Measurements from ENCODE around the gene REL. TPM values are rescaled to one million over a fixed set of nuclear protein-coding genes. Genes with fewer than 3 reads are reported as not detected.

REL gene
- total RNA-seq, 2 donors from 2014 or later = 11.1 to 31.5 TPM

DNA sequence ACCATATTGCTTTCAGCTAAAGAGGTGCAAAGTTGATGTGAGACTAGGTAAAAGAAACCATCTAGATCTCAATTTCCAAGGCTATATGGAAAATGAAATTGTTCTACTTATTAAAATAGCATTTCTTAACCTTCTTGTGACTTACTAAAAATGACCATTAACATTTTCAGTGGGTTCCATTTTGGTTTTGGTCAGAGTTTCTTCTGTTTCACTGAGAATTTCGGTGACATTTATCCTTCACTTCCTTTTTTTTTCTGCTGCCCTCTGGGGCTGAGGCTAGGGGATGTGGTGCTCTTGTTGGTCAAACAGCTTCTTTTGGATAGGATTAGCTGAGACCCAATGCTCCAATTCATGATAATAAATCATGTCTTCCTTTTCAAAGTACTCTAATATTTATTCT is 44.3 kb upstream of the REL start:
- TF ChIP-seq, protein P1, sequence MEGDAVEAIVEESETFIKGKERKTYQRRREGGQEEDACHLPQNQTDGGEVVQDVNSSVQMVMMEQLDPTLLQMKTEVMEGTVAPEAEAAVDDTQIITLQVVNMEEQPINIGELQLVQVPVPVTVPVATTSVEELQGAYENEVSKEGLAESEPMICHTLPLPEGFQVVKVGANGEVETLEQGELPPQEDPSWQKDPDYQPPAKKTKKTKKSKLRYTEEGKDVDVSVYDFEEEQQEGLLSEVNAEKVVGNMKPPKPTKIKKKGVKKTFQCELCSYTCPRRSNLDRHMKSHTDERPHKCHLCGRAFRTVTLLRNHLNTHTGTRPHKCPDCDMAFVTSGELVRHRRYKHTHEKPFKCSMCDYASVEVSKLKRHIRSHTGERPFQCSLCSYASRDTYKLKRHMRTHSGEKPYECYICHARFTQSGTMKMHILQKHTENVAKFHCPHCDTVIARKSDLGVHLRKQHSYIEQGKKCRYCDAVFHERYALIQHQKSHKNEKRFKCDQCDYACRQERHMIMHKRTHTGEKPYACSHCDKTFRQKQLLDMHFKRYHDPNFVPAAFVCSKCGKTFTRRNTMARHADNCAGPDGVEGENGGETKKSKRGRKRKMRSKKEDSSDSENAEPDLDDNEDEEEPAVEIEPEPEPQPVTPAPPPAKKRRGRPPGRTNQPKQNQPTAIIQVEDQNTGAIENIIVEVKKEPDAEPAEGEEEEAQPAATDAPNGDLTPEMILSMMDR (IDR thresholded peaks at IDR 0.05) = no peak
- no peaks in the 10 kb centered on the region for H3K9me3 ChIP-seq
- H3K27me3 ChIP-seq = no peaks in the 10 kb centered on the region
- H3K36me3 ChIP-seq = no peaks in the 10 kb centered on the region
- H3K4me3 ChIP-seq = no peak overlapping the region
- no peaks in the 10 kb centered on the region for H3K4me1 ChIP-seq
- no peak for DNase-seq
- intact Hi-C loops (cut with DNase I) = no loop called here
- no peak overlapping the region for H3K27ac ChIP-seq
- no peak overlapping the region for H3K9ac ChIP-seq (ENCODE audit: low read depth in 2 of 2, low read length in 2 of 2)

DNA sequence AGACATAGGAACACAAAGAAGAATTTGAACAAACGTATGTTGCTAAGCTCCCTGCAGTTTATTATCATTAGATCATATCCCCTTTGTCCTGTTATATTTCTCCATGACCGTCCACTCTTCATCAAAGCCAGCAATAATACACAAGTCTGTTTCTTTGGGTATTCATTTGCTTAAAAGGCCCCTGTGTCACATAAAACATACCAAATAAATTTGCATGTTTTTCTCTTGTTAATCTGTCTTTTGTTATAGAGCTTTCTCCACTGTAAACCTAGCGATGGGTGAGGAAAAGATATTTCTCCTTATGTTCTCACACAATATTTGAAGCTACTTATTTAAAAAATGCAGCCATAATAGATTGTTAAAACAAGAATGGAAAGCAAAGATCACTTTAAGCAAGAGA is 42.9 kb upstream of the REL start:
- intact Hi-C loops (cut with DNase I) = no loop called here
- no peaks in the 10 kb centered on the region for H3K36me3 ChIP-seq

DNA sequence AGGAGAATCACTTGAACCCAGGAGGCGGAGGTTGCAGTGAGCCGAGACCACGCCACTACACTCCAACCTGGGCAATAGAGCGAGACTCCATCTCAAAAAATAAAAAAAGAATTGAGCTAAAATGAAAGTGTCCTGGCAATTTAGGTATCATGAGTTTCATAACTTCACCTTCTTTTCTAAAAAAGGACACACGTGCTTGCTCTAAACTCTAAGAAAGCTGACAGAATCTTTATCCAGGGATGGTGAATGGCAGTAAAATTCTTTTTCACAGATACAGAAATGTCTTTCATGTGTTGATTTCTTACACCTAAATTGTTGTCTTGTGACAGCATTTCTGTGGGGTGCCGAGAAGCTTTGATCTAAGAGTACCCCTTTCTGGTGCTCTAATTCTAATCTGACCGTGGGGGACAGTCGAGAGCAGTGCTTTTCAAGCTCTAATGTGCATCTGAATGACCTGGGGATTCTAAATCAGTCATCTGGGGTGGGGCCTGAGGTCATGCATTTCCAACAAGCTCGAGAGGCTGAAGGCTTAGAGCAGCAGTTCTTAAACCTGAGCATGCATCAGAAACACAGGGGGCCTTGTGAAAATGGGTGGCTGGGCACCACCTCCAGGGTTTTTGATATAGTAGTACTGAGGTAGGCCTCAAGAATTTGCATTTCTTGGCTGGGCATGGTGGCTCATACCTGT is 42.1 kb upstream of the REL start:
- Histone ChIP-seq H3K36me3 (no peaks in the 10 kb centered on the region), H3K27ac (no peak overlapping the region), H3K4me3 (no peak overlapping the region), H3K9me3 (no peaks in the 10 kb centered on the region), H3K4me1 (no peaks in the 10 kb centered on the region), H3K27me3 (no peaks in the 10 kb centered on the region), H3K9ac (ENCODE audit: low read depth in 2 of 2, low read length in 2 of 2) (no peak overlapping the region)
- TF ChIP-seq, protein P1 (IDR thresholded peaks at IDR 0.05) = no peak
- intact Hi-C loops (cut with DNase I) = no loop called here
- no peak for DNase-seq

More for the DNA sequence above, 42.9 kb upstream of the REL start:
- Histone ChIP-seq H3K9ac (ENCODE audit: low read depth in 2 of 2, low read length in 2 of 2) (no peak overlapping the region), H3K4me1 (no peaks in the 10 kb centered on the region), H3K4me3 (no peak overlapping the region), H3K27ac (no peak overlapping the region), H3K27me3 (no peaks in the 10 kb centered on the region), H3K9me3 (no peaks in the 10 kb centered on the region)
- TF ChIP-seq, protein P1 (IDR thresholded peaks at IDR 0.05) = no peak
- no peak for DNase-seq

DNA sequence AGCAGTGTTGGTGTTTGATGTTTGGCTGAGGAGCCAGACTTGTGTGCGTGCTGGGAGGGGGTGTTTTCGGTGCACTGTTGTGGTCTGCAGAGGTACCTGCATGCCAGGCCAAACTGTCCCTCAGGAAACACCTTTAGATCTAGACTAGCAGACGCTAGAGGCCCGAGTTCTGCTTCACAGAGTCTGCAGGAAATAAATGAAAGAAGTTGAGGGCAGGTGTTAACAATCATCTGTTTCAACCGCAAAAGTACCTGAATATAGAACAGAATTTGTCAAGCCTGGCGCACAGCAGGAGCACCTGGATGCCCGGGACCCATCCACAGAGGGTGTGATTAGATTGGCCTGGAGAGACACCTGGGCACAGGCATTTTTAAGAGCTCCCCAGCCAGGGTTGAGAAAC is 40.5 kb upstream of the REL start:
- TF ChIP-seq, protein P1 (IDR thresholded peaks at IDR 0.05) = no peak
- H3K9ac ChIP-seq (ENCODE audit: low read depth in 2 of 2, low read length in 2 of 2) = no peak overlapping the region
- DNase-seq = no peak
- H3K27ac ChIP-seq = no peak overlapping the region
- intact Hi-C loops (cut with DNase I) = no loop called here
- H3K4me1 ChIP-seq = no peaks in the 10 kb centered on the region
- H3K36me3 ChIP-seq = no peaks in the 10 kb centered on the region
- H3K9me3 ChIP-seq = no peaks in the 10 kb centered on the region
- H3K27me3 ChIP-seq = no peaks in the 10 kb centered on the region
- H3K4me3 ChIP-seq = no peak overlapping the region

DNA sequence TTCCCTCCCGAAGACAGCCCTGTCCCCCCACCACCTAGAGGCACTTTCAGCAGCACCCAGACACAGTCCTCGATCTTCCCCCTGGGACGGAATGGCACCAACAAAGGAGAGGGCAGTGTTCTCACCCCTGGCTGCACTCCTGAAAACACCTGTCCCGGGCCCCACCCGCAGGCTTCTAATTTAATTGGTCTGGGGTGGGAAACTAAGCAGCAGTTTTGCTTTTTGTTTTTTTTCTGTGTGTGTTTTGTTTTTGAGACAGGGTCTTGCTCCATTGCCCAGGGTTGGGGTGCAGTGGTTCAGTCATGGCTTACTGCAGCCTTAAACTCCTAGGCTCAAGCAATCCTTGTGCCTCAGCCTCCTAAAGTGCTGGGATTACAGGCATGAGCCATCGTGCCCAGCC is 38.4 kb upstream of the REL start:
- intact Hi-C loops (cut with DNase I) = no loop called here
- Histone ChIP-seq H3K9ac (ENCODE audit: low read depth in 2 of 2, low read length in 2 of 2) (no peak overlapping the region), H3K4me1 (no peaks in the 10 kb centered on the region), H3K36me3 (no peaks in the 10 kb centered on the region), H3K4me3 (no peak overlapping the region), H3K27ac (no peak overlapping the region), H3K9me3 (no peaks in the 10 kb centered on the region), H3K27me3 (no peaks in the 10 kb centered on the region)
- TF ChIP-seq, protein P1 (IDR thresholded peaks at IDR 0.05) = no peak
- DNase-seq = no peak

Measured in colonic mucosa (tissue), 4 donors.